ENCODE results near the gene VTA1. TPM values are rescaled to one million over a fixed set of nuclear protein-coding genes. Genes with fewer than 3 reads are reported as not detected.

VTA1 gene
- total RNA-seq, 1 experiment from 2014 or later = 67.8 TPM

DNA sequence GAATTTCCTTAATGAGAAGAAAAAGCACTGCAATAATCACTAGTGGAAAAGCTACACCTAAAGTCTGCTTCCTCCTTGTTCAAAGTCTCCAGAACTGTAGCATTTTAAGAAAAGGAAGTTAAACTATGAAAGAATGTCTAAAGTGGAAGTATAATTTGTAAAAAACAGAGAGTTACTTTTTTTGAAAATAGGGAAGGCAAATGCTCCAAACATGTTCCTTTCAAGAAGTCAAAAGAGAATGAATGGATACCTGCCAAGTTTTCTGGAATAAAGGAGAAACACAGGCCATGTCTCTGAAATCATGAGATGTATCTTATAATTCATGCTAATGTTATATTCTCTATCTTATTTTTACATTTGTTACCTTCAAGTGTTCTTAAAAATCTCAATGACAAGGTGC, 94.0 kb downstream of the VTA1 start:
- DNase-seq (ENCODE audit: low read depth, low spot score) (no peak), ATAC-seq (no peak)
- H3K27me3 ChIP-seq (ENCODE audit: insufficient read depth, low read length) = no peaks in the 10 kb centered on the region
- no peaks in the 10 kb centered on the region for H3K36me3 ChIP-seq (ENCODE audit: control insufficient read depth in 1 of 2, insufficient read depth in 2 of 2, low read length in 2 of 2)
- H3K9me3 ChIP-seq (ENCODE audit: control insufficient read depth in 1 of 2, insufficient read depth in 1 of 2, low read depth in 1 of 2, low read length in 2 of 2) = no peaks in the 10 kb centered on the region
- H3K27ac ChIP-seq (ENCODE audit: low read depth, low read length) = no peak overlapping the region
- H3K4me1 ChIP-seq (ENCODE audit: control insufficient read depth in 1 of 2, insufficient read depth in 2 of 2, low read length in 2 of 2) = no peaks in the 10 kb centered on the region
- CTCF ChIA-PET = no interaction called here
- RAD21 ChIA-PET (ENCODE audit: low non-redundant PET in 1 of 2, low total read pairs in 2 of 2, uncharacterized antibody in 2 of 2, unreplicated experiment in 2 of 2) = no interaction called here
- POLR2A ChIA-PET = no interaction called here
- TF ChIP-seq RAD21 (IDR thresholded peaks at IDR 0.05; ENCODE audit: low read depth) = no peak
- TF ChIP-seq, protein P1, sequence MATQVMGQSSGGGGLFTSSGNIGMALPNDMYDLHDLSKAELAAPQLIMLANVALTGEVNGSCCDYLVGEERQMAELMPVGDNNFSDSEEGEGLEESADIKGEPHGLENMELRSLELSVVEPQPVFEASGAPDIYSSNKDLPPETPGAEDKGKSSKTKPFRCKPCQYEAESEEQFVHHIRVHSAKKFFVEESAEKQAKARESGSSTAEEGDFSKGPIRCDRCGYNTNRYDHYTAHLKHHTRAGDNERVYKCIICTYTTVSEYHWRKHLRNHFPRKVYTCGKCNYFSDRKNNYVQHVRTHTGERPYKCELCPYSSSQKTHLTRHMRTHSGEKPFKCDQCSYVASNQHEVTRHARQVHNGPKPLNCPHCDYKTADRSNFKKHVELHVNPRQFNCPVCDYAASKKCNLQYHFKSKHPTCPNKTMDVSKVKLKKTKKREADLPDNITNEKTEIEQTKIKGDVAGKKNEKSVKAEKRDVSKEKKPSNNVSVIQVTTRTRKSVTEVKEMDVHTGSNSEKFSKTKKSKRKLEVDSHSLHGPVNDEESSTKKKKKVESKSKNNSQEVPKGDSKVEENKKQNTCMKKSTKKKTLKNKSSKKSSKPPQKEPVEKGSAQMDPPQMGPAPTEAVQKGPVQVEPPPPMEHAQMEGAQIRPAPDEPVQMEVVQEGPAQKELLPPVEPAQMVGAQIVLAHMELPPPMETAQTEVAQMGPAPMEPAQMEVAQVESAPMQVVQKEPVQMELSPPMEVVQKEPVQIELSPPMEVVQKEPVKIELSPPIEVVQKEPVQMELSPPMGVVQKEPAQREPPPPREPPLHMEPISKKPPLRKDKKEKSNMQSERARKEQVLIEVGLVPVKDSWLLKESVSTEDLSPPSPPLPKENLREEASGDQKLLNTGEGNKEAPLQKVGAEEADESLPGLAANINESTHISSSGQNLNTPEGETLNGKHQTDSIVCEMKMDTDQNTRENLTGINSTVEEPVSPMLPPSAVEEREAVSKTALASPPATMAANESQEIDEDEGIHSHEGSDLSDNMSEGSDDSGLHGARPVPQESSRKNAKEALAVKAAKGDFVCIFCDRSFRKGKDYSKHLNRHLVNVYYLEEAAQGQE (IDR thresholded peaks at IDR 0.05; ENCODE audit: low read depth) = no peak
- no peaks in the 10 kb centered on the region for H4K20me1 ChIP-seq (ENCODE audit: insufficient read depth)
- no TSS peak for BruUV-seq (replicated peaks)
- no peak overlapping the region for H3K9ac ChIP-seq (ENCODE audit: low read length)
- H3K4me3 ChIP-seq (replicated peaks in 1 of 2; ENCODE audit: low read depth in 1 of 2, low read length in 2 of 2) = no peak overlapping the region
- H3K79me2 ChIP-seq (ENCODE audit: insufficient read depth, low read length) = no peaks in the 10 kb centered on the region
- no peak overlapping the region for H3K4me2 ChIP-seq (ENCODE audit: low read length)
- H2AFZ ChIP-seq (ENCODE audit: low read depth, low read length, poor library complexity, severe bottlenecking) = no peak overlapping the region
- no peaks in the 10 kb centered on the region for H3K9me2 ChIP-seq (ENCODE audit: insufficient read depth)
- intact Hi-C loops (cut with micrococcal nuclease) = no loop called here

DNA sequence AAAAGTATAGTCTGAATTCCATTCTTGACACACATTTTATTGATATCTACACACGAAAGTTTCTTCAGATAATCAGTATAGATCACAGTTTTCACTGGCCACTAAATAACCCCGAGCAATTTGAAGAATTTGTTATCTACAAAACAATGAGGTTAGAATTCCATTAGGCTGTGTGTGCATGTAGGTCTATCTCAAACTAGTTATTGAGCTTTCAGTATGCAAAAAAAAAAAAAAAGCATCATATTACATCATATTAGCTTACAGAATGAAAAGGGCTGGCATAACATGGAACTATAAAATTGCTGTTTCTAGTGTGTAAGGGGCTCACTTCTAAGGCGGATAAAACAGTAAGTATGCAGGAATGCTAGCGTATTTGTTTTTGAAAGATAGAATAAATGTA, 95.2 kb downstream of the VTA1 start:
- Histone ChIP-seq H4K20me1 (ENCODE audit: insufficient read depth) (no peaks in the 10 kb centered on the region), H3K36me3 (ENCODE audit: control insufficient read depth in 1 of 2, insufficient read depth in 2 of 2, low read length in 2 of 2) (no peaks in the 10 kb centered on the region), H3K79me2 (ENCODE audit: insufficient read depth, low read length) (no peaks in the 10 kb centered on the region), H3K9me3 (ENCODE audit: control insufficient read depth in 1 of 2, insufficient read depth in 1 of 2, low read depth in 1 of 2, low read length in 2 of 2) (no peaks in the 10 kb centered on the region), H3K9me2 (ENCODE audit: insufficient read depth) (no peaks in the 10 kb centered on the region), H3K4me1 (ENCODE audit: control insufficient read depth in 1 of 2, insufficient read depth in 2 of 2, low read length in 2 of 2) (no peaks in the 10 kb centered on the region), H3K4me3 (replicated peaks in 1 of 2; ENCODE audit: low read depth in 1 of 2, low read length in 2 of 2) (no peak overlapping the region), H3K9ac (ENCODE audit: low read length) (no peak overlapping the region), H3K4me2 (ENCODE audit: low read length) (no peak overlapping the region), H2AFZ (ENCODE audit: low read depth, low read length, poor library complexity, severe bottlenecking) (no peak overlapping the region), H3K27me3 (ENCODE audit: insufficient read depth, low read length) (no peaks in the 10 kb centered on the region), H3K27ac (ENCODE audit: low read depth, low read length) (no peak overlapping the region)
- TF ChIP-seq EZH2 (IDR thresholded peaks at IDR 0.05) (no peak), SP1 (IDR thresholded peaks at IDR 0.05; ENCODE audit: low read depth) (no peak), CEBPB (IDR thresholded peaks at IDR 0.05; ENCODE audit: low read depth) (no peak), RAD21 (IDR thresholded peaks at IDR 0.05; ENCODE audit: low read depth) (no peak), SRF (IDR thresholded peaks at IDR 0.05; ENCODE audit: low read depth) (no peak)
- no TSS peak for BruUV-seq (replicated peaks)
- ChIA-PET POLR2A (no interaction called here), CTCF (no interaction called here), RAD21 (ENCODE audit: low non-redundant PET in 1 of 2, low total read pairs in 2 of 2, uncharacterized antibody in 2 of 2, unreplicated experiment in 2 of 2) (no interaction called here)
- intact Hi-C loops (cut with micrococcal nuclease) = no loop called here
- DNase-seq (ENCODE audit: low read depth, low spot score) (no peak), ATAC-seq (no peak)

All from HCT116 (cell line).